CD4-positive, CD25-positive, alpha-beta regulatory T cell (primary cell): ENCODE data around the gene NAV1. TPM values are rescaled to one million over a fixed set of nuclear protein-coding genes. Genes with fewer than 3 reads are reported as not detected.

ENCODE experiments used
- ATAC-seq, 2 donors: fragments of 150-1000 bp; cut with Tn5 transposase; one replicate each; pipeline ENCODE4 v1.10.0; 2021; ENCODE audit warnings: low read depth in 2 of 2, moderate number of reproducible peaks in 2 of 2, moderate library complexity in 1 of 2
- DNase-seq, 3 donors: peaks; one replicate each; pipeline versions ENCODE4 v3.0.0 to v3.0.0-alpha.2; 2012 to 2022; ENCODE audit warnings: mixed read lengths in 1 of 3
- H3K27ac ChIP-seq: one replicate; pipeline ENCODE4 v1.7.0; 2013; ENCODE audit warnings: mild to moderate bottlenecking, low read length; ENCODE audit not compliant: insufficient read depth, poor library complexity, severe bottlenecking
- H3K27me3 ChIP-seq: one replicate; pipeline ENCODE4 v1.7.0; 2013; ENCODE audit warnings: low read length; ENCODE audit not compliant: control insufficient read depth, insufficient read depth
- H3K36me3 ChIP-seq: one replicate; pipeline ENCODE4 v1.7.0; 2013; ENCODE audit warnings: mild to moderate bottlenecking, low read length, moderate library complexity; ENCODE audit not compliant: control insufficient read depth, insufficient read depth
- H3K4me1 ChIP-seq: 2 replicates; pipeline ENCODE4 v1.7.0; 2013; ENCODE audit warnings: mild to moderate bottlenecking, low read length; ENCODE audit not compliant: insufficient read depth, control insufficient read depth, poor library complexity, severe bottlenecking
- H3K4me3 ChIP-seq: one replicate; pipeline ENCODE4 v1.7.0; 2013; ENCODE audit warnings: low read depth, mild to moderate bottlenecking, low read length, moderate library complexity
- H3K9me3 ChIP-seq, 2 experiments: 1 replicate in 1 of 2; 2 replicates in 1 of 2; pipeline ENCODE4 v1.7.0; 2013; ENCODE audit warnings: low read length in 2 of 2, mild to moderate bottlenecking in 1 of 2, moderate library complexity in 1 of 2; ENCODE audit not compliant: control insufficient read depth in 2 of 2
- H3K27ac Mint-ChIP-seq, 3 donors: one replicate each; pipeline ENCODE4 v1.8.0; 2020 to 2022; ENCODE audit warnings: mild to moderate bottlenecking in 3 of 3, mixed read lengths in 3 of 3, moderate library complexity in 2 of 3
- H3K27me3 Mint-ChIP-seq: one replicate; pipeline ENCODE4 v1.8.0; 2022; ENCODE audit warnings: mild to moderate bottlenecking, mixed read lengths
- H3K36me3 Mint-ChIP-seq: one replicate; pipeline ENCODE4 v1.8.0; 2020; ENCODE audit warnings: mixed read lengths
- H3K4me1 Mint-ChIP-seq, 4 donors: one replicate each; pipeline ENCODE4 v1.8.0; 2020 to 2022; ENCODE audit warnings: mixed read lengths in 4 of 4, mild to moderate bottlenecking in 1 of 4
- H3K4me3 Mint-ChIP-seq, 4 donors: one replicate each; pipeline ENCODE4 v1.8.0; 2020 to 2022; ENCODE audit warnings: mild to moderate bottlenecking in 4 of 4, mixed read lengths in 4 of 4, moderate library complexity in 3 of 4
- H3K9me3 Mint-ChIP-seq, 7 donors: one replicate each; pipeline ENCODE4 v1.8.0; 2020 to 2022; ENCODE audit warnings: mixed read lengths in 7 of 7, mild to moderate bottlenecking in 3 of 7, moderate library complexity in 2 of 7
- polyA plus RNA-seq, 4 donors: library from polyadenylated mRNA; unstranded; fragments of 300-500 nt; fragmentation: Illumina TruSeq; gene quantifications; one replicate each; pipeline ENCODE4 v1.2.3, GENCODE V29; 2021
- total RNA-seq: library from RNA; stranded (reverse); gene quantifications from one replicate; pipeline ENCODE4 v1.2.3, GENCODE V29; 2022

The NAV1 gene
- total and polyA plus RNA-seq, 5 donors from 2014 or later, result 0.39 to 4.9 (median 1.7) TPM

DNA sequence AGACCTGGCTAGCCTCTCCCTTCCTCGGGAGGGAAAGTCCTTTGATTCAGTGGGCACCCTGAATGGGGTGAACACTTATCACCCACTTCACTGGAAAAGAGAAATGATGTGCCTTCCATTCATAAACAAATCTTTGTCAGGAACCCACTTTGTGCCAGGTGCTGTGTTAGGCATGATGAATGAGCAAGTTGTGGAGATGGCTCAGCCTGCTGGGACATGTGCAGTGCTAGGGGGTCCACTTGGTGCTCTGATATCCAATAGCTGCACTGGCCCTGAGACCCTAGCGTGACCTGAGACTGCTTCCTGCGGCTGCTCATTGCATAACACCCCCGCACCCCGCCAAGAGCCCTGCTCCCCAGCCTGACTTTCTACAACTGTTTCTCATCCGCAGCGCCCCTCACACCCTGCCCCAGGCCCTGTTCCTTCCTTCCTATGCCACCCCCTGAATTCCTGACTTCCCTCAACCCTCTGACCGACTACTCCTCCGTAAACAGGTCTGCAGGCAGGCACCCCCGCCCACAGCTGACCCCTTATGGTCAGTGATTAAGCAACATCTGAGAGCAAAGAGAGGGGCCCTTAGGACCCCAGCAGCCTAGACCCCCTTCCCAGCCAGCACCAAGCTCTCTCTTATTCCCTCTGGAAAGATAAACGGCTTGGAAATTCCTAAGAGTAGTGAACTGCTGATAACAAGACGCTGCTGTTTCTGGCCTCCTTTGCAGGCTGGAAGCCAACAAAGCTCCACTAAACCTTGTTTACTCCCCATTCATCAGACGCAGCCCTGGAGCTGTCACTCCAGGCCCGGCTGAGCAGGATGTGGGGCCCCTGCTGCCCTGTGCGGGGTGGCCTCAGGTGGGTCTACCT, 44.9 kb upstream of the NAV1 start:
- DNase-seq (no peak), ATAC-seq (no peak)
- Mint-ChIP-seq H3K27me3 (no peaks in the 10 kb centered on the region), H3K4me1 (peaks cover 0 to 10% (median 2%) of the 10 kb centered on the region in 4 donors), H3K27ac (peak overlapping the region in 2 of 3 donors; percentile 45 to 46), H3K4me3 (no peak overlapping the region), H3K9me3 (no peaks in the 10 kb centered on the region), H3K36me3 (peaks cover 35% of the 10 kb centered on the region)
- no peak overlapping the region for H3K4me3 ChIP-seq
- H3K27ac ChIP-seq, result no peak overlapping the region
- H3K27me3 ChIP-seq, result no peaks in the 10 kb centered on the region
- no peaks in the 10 kb centered on the region for H3K9me3 ChIP-seq
- no peaks in the 10 kb centered on the region for H3K4me1 ChIP-seq
- peaks cover 43% of the 10 kb centered on the region for H3K36me3 ChIP-seq

DNA sequence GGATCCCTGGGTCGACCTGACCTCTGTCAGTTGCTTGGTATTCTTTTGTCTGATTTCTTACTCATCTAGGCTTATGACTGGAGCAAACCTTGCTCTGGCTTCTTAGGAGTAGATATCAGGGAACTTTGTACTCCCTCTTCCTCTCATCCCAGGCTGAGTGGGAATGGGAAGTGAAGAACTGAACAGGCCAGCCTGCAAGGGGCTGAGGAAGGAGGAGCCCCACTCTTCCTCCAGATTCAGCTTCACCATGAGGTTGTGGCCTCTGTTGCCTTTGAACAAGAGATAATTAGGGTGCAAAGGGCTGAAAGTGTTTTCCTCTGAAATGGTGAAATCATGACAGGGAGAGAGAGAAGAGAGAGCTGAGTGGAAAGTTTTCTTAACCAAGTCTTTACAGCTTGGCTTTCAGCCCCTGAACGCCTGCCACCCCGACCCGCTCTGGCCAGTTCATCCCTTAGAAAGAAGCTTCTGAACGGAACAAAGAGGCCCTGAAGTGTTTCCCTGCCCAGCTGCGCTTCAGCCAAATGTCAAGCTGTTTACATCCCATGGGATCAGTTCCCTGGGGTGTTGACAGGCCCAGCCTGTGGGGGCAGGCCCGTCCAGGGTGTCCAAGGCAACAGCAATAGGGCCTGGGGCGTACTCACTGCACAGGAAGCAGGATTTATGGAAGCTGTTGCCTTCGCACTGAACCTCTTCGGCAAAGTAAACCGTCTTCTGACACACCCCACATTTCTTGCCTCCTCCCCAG, 43.2 kb upstream of the NAV1 start:
- Mint-ChIP-seq H3K27ac (no peak overlapping the region), H3K4me3 (no peak overlapping the region), H3K9me3 (no peaks in the 10 kb centered on the region), H3K4me1 (peaks cover 0 to 14% (median 6%) of the 10 kb centered on the region in 4 donors), H3K36me3 (peaks cover 35% of the 10 kb centered on the region), H3K27me3 (no peaks in the 10 kb centered on the region)
- Histone ChIP-seq H3K27me3 (no peaks in the 10 kb centered on the region), H3K27ac (no peak overlapping the region), H3K36me3 (peaks cover 33% of the 10 kb centered on the region), H3K4me3 (no peak overlapping the region), H3K4me1 (no peaks in the 10 kb centered on the region), H3K9me3 (no peaks in the 10 kb centered on the region)
- ATAC-seq (no peak), DNase-seq (no peak)

GRCh38 chr1:201496296-201496690, 42.6 kb upstream of the NAV1 start:
- Mint-ChIP-seq H3K27ac (no peak overlapping the region), H3K27me3 (no peaks in the 10 kb centered on the region), H3K9me3 (no peaks in the 10 kb centered on the region), H3K36me3 (peaks cover 35% of the 10 kb centered on the region), H3K4me3 (no peak overlapping the region), H3K4me1 (peaks cover 0 to 17% (median 7%) of the 10 kb centered on the region in 4 donors)
- Histone ChIP-seq H3K36me3 (peaks cover 33% of the 10 kb centered on the region), H3K27me3 (no peaks in the 10 kb centered on the region), H3K9me3 (no peaks in the 10 kb centered on the region), H3K27ac (no peak overlapping the region), H3K4me1 (no peaks in the 10 kb centered on the region), H3K4me3 (no peak overlapping the region)
- DNase-seq (no peak), ATAC-seq (no peak)

DNA sequence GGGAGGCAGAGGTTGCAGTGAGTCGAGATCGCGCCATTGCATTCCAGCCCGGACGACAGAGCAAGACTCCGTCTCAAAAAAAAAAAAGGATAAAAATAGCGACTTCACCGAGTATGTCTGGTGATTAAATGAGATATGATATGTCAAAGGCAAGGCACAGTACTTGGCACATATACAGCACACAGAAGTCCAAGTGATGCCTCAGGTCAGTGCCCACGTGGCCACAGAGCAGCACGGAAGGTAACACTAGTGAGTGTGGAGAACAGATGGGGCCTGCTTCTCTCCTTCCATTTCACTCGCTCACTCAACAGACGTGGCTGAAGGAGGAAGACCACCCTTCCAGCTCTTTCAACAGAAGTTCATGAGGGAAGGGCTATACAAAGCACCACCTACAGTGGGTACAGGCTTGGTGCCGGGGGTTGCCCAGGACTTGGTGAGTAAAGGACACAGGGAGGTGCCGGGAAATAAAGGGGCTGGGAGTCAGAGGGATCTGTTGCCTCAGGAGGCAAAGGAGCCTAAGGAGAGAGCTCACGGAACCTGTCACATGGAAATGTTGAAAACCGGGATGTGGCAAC, 40.9 kb upstream of the NAV1 start:
- Histone ChIP-seq H3K27ac (no peak overlapping the region), H3K4me1 (no peaks in the 10 kb centered on the region), H3K27me3 (no peaks in the 10 kb centered on the region), H3K36me3 (peaks cover 27% of the 10 kb centered on the region), H3K9me3 (no peaks in the 10 kb centered on the region), H3K4me3 (no peak overlapping the region)
- H3K36me3 Mint-ChIP-seq, result peaks cover 30% of the 10 kb centered on the region
- DNase-seq (no peak), ATAC-seq (no peak)
- H3K4me3 Mint-ChIP-seq, result no peak overlapping the region
- peak overlapping the region in 2 of 3 donors; percentile 31 to 41 for H3K27ac Mint-ChIP-seq
- H3K4me1 Mint-ChIP-seq, result peaks cover 0 to 17% (median 11%) of the 10 kb centered on the region in 4 donors
- no peaks in the 10 kb centered on the region for H3K27me3 Mint-ChIP-seq
- no peaks in the 10 kb centered on the region for H3K9me3 Mint-ChIP-seq

GRCh38 chr1:201498621-201499020, 40.3 kb upstream of the NAV1 start:
- H3K36me3 ChIP-seq, result peaks cover 25% of the 10 kb centered on the region
- no peak overlapping the region for H3K27ac ChIP-seq
- Mint-ChIP-seq H3K4me3 (no peak overlapping the region), H3K27ac (no peak overlapping the region), H3K9me3 (no peaks in the 10 kb centered on the region), H3K36me3 (peaks cover 24% of the 10 kb centered on the region), H3K4me1 (peaks cover under 1 to 21% (median 12%) of the 10 kb centered on the region in 4 donors), H3K27me3 (no peaks in the 10 kb centered on the region)
- H3K9me3 ChIP-seq, result no peaks in the 10 kb centered on the region
- no peak overlapping the region for H3K4me3 ChIP-seq
- no peak for DNase-seq
- H3K27me3 ChIP-seq, result no peaks in the 10 kb centered on the region
- H3K4me1 ChIP-seq, result no peaks in the 10 kb centered on the region
- no peak for ATAC-seq

DNA sequence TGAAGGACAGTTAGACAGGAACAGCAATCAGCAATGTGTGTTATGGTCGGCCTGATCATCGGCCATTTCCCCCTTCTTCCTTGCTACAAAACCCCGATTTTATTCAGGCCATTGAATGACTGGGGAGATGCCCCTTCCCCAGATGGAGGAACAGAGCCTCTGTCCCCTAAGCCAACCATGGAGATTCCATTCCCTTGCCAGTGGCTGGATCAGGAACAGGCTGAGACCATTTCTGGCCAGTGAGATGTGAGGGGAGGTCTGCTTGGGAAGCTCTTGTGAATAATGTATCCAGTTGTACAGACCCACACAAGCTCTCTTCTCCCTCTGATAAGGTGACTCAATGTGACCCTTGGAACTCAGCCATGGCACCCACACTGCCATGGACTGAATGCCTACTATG, 39.7 kb upstream of the NAV1 start:
- H3K4me3 Mint-ChIP-seq, result no peak overlapping the region
- H3K36me3 Mint-ChIP-seq, result peaks cover 18% of the 10 kb centered on the region
- H3K27me3 Mint-ChIP-seq, result no peaks in the 10 kb centered on the region
- no peaks in the 10 kb centered on the region for H3K9me3 Mint-ChIP-seq
- H3K4me1 ChIP-seq, result no peaks in the 10 kb centered on the region
- peak overlapping the region in 1 of 3 donors; percentile 80 for H3K27ac Mint-ChIP-seq
- no peaks in the 10 kb centered on the region for H3K9me3 ChIP-seq
- ATAC-seq (no peak), DNase-seq (no peak)
- H3K27ac ChIP-seq, result no peak overlapping the region
- H3K4me3 ChIP-seq, result no peak overlapping the region
- peaks cover 6 to 24% (median 15%) of the 10 kb centered on the region in 4 donors for H3K4me1 Mint-ChIP-seq
- H3K36me3 ChIP-seq, result peaks cover 25% of the 10 kb centered on the region
- no peaks in the 10 kb centered on the region for H3K27me3 ChIP-seq

DNA sequence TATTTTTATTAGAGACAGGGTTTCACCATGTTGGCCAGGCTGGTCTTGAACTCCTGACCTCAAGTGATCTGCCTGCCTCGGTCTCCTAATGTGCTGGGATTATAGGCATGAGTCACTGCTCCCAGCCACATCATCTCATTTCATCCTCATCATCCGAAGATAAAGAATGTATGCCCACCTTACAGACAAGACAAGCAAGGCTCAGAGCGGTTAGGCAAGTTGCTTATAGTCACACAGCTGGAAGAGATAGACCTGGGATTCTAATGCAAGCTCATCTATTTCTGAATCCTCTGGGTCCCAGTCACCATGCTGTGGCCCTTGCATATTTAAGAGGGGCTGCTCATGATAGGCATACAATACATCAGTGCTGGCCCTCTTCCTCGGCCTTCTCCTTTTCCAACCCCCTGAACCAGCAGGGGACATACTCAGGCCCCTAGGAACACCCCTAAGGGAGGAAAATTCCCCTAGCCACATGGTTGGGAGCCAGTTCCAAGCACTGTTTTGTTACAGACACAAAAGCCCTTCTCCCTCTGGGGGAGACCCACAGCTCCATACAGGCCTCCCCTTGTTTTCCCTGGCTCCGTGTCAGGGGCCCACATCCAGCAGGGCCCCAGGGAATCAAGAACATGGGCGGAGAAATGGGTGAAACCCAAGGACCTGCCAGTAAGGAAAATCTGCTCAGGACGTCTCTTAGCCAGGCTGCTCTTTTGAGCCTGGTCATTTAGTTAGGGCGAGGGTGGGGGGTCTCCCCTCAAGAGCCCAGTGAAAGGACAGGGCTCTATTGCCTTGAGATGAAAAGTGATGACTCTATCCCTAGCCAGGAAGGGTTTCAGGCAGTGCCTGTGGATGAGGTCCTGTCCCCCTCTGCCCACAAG, 38.9 kb upstream of the NAV1 start:
- Histone ChIP-seq H3K4me3 (no peak overlapping the region), H3K9me3 (no peaks in the 10 kb centered on the region), H3K27ac (no peak overlapping the region), H3K36me3 (peaks cover 18% of the 10 kb centered on the region), H3K27me3 (no peaks in the 10 kb centered on the region), H3K4me1 (peaks cover under 1% of the 10 kb centered on the region)
- peaks cover 7 to 30% (median 18%) of the 10 kb centered on the region in 4 donors for H3K4me1 Mint-ChIP-seq
- peaks cover 10% of the 10 kb centered on the region for H3K36me3 Mint-ChIP-seq
- no peak for ATAC-seq
- DNase-seq, result no peak
- H3K27ac Mint-ChIP-seq, result peak overlapping the region in 1 of 3 donors; percentile 52
- no peak overlapping the region for H3K4me3 Mint-ChIP-seq
- H3K9me3 Mint-ChIP-seq, result no peaks in the 10 kb centered on the region
- H3K27me3 Mint-ChIP-seq, result no peaks in the 10 kb centered on the region
